ENCODE data around the gene CYP24A1. TPM values are rescaled to one million over a fixed set of nuclear protein-coding genes. Genes with fewer than 3 reads are reported as not detected.

CYP24A1 gene
- polyA plus RNA-seq, 1 donor from 2014 or later: 0.12 TPM

GRCh38 chr20:54162378-54163009, 11.3 kb downstream of the CYP24A1 start (continued):
- TF ChIP-seq REST (IDR thresholded peaks at IDR 0.05; ENCODE audit: borderline replicate concordance): no peak
- TF ChIP-seq RAD21 (conservative IDR thresholded peaks at IDR 0.05): no peak

- Histone ChIP-seq H2AFZ (ENCODE audit: low read depth, low read length) (no peak overlapping the region), H3K4me2 (ENCODE audit: low read length) (no peak overlapping the region)
Measured at GRCh38 chr20:54161821-54162149, 12.0 kb downstream of the CYP24A1 start.

More at GRCh38 chr20:54161821-54162149, 12.0 kb downstream of the CYP24A1 start:
- no peaks in the 10 kb centered on the region for H3K9me3 ChIP-seq (ENCODE audit: low read length)
- H3K79me2 ChIP-seq (replicated peaks; ENCODE audit: insufficient read depth, low read length): no peaks in the 10 kb centered on the region
- no peak overlapping the region for H3K9ac ChIP-seq (ENCODE audit: low read length)
- no peaks in the 10 kb centered on the region for H3F3A ChIP-seq (ENCODE audit: insufficient read depth, low read length, poor library complexity, severe bottlenecking)
- no peak overlapping the region for H3K4me3 ChIP-seq (ENCODE audit: low read length)
- TF ChIP-seq POLR2AphosphoS5 (IDR thresholded peaks at IDR 0.05) (no peak), MXI1 (conservative IDR thresholded peaks at IDR 0.05; ENCODE audit: poor library complexity, severe bottlenecking) (no peak), SMC3 (conservative IDR thresholded peaks at IDR 0.05; ENCODE audit: poor library complexity) (no peak), EZH2 (IDR thresholded peaks at IDR 0.05; ENCODE audit: borderline replicate concordance, insufficient read depth, low read length, poor library complexity, severe bottlenecking) (no peak), TAF1 (IDR thresholded peaks at IDR 0.05; ENCODE audit: low read depth) (no peak), EP300 (conservative IDR thresholded peaks at IDR 0.05; ENCODE audit: poor library complexity, severe bottlenecking) (no peak), REST (IDR thresholded peaks at IDR 0.05; ENCODE audit: borderline replicate concordance) (no peak), RAD21 (conservative IDR thresholded peaks at IDR 0.05) (no peak)
- TF ChIP-seq, protein P1, sequence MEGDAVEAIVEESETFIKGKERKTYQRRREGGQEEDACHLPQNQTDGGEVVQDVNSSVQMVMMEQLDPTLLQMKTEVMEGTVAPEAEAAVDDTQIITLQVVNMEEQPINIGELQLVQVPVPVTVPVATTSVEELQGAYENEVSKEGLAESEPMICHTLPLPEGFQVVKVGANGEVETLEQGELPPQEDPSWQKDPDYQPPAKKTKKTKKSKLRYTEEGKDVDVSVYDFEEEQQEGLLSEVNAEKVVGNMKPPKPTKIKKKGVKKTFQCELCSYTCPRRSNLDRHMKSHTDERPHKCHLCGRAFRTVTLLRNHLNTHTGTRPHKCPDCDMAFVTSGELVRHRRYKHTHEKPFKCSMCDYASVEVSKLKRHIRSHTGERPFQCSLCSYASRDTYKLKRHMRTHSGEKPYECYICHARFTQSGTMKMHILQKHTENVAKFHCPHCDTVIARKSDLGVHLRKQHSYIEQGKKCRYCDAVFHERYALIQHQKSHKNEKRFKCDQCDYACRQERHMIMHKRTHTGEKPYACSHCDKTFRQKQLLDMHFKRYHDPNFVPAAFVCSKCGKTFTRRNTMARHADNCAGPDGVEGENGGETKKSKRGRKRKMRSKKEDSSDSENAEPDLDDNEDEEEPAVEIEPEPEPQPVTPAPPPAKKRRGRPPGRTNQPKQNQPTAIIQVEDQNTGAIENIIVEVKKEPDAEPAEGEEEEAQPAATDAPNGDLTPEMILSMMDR (IDR thresholded peaks at IDR 0.05; ENCODE audit: poor library complexity, severe bottlenecking): no peak
- no peaks in the 10 kb centered on the region for H3K36me3 ChIP-seq (ENCODE audit: insufficient read depth, low read length)
- H4K20me1 ChIP-seq (ENCODE audit: insufficient read depth): no peaks in the 10 kb centered on the region
- H3K27me3 ChIP-seq (ENCODE audit: insufficient read depth, low read depth, low read length): no peaks in the 10 kb centered on the region
- no peak overlapping the region for H3K27ac ChIP-seq (ENCODE audit: low read length)
- H3K9me2 ChIP-seq (ENCODE audit: insufficient read depth, low read length): no peaks in the 10 kb centered on the region
